Fibroblast of villous mesenchyme (primary cell): ENCODE results near the gene FTO. TPM values are rescaled to one million over a fixed set of nuclear protein-coding genes. Genes with fewer than 3 reads are reported as not detected.
"Not testable (repeated sequence)": the region's sequence is repeated elsewhere in the genome, so short reads cannot be mapped to it uniquely, and the experiment has no call there.

ENCODE experiments used
- DNase-seq: peaks from one replicate; pipeline ENCODE4 v3.0.0-alpha.2; 2010; ENCODE audit warnings: low read depth
- H3K4me3 ChIP-seq: 2 replicates; pipeline ENCODE4 v1.5.1; 2011; ENCODE audit warnings: low read depth, mild to moderate bottlenecking, low read length
- total RNA-seq: library from RNA; depleted of rRNA; stranded (reverse); fragments of >200 nt; gene quantifications from 2 replicates; pipeline ENCODE4 v1.2.3, GENCODE V29; 2012
- TF ChIP-seq, protein P1 (sequence below): IDR thresholded peaks from 2 replicates; pipeline ENCODE4 v1.5.1; 2012; ENCODE audit warnings: low read depth, mild to moderate bottlenecking, low read length; ENCODE audit not compliant: insufficient read depth

FTO gene
- total RNA-seq, 1 donor = 157 TPM

DNA sequence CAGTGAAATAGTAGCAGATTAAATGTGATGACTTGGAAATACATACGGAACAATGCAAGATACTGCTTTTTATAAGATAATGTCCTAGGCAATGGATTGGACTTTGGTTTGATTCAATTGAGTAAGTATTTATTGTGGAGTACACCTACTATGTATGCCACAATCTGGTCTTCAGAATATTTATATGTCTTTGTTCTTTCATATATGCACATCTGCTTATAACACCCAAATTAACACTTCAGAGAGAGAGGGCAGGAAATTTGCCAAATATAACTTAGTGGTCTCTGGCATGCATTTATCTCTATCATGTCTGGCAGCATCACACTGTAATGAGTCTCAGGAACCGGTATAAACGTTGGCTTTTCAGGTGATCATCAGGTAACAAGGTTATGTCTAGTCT, 17.2 kb upstream of the FTO start:
- DNase-seq = no peak
- no peak overlapping the region for H3K4me3 ChIP-seq
- TF ChIP-seq, protein P1, sequence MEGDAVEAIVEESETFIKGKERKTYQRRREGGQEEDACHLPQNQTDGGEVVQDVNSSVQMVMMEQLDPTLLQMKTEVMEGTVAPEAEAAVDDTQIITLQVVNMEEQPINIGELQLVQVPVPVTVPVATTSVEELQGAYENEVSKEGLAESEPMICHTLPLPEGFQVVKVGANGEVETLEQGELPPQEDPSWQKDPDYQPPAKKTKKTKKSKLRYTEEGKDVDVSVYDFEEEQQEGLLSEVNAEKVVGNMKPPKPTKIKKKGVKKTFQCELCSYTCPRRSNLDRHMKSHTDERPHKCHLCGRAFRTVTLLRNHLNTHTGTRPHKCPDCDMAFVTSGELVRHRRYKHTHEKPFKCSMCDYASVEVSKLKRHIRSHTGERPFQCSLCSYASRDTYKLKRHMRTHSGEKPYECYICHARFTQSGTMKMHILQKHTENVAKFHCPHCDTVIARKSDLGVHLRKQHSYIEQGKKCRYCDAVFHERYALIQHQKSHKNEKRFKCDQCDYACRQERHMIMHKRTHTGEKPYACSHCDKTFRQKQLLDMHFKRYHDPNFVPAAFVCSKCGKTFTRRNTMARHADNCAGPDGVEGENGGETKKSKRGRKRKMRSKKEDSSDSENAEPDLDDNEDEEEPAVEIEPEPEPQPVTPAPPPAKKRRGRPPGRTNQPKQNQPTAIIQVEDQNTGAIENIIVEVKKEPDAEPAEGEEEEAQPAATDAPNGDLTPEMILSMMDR = no peak

GRCh38 chr16:53689636-53690035, 14.3 kb upstream of the FTO start:
- no peak overlapping the region for H3K4me3 ChIP-seq
- TF ChIP-seq, protein P1 = no peak
- no peak for DNase-seq

GRCh38 chr16:53690771-53691170, 13.2 kb upstream of the FTO start:
- TF ChIP-seq, protein P1 = no peak
- no peak for DNase-seq
- no peak overlapping the region for H3K4me3 ChIP-seq

DNA sequence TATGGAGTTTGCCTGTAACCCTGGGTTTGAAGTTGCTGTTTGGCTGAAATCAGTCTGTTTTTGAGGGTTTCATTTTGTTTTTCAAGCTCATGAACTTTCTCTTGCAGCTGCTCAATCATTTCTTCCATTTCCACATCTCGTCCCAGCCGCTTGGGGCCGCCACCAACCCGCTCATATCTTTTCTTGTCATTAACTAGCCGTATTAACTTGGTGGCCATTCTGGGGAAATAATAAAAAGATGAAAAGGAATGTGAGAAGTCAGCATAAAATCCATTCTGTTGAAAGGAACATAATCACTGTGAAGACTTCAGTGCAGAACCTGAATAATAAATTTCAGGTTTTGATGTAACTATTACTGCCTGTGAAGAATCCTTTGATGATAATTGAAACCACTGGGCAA, 11.8 kb upstream of the FTO start:
- H3K4me3 ChIP-seq = no peak overlapping the region
- TF ChIP-seq, protein P1 = peak; percentile 39
- DNase-seq = no peak

DNA sequence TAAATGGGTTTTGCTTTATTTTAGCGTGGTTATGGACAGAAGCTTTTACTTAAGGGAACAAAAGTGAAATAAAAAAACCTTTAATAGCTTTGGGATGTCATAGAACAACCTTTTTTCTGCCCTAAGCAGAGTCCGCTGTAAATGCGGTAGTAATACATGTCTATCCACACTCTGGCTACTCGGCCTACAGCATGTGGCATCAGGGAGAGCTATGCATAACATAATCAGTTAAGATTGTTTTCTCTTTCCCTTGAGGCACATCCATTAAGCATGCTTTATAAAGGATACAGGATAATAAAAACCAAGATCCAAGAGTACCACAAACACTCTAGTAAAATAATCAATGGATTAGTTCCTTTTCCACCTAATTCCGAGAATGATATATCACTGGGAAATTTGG, 10.6 kb upstream of the FTO start:
- no peak overlapping the region for H3K4me3 ChIP-seq
- TF ChIP-seq, protein P1 = no peak
- no peak for DNase-seq

- no peak for DNase-seq
- TF ChIP-seq, protein P1 = no peak
- no peak overlapping the region for H3K4me3 ChIP-seq
Observed at GRCh38 chr16:53695070-53695469, 8.9 kb upstream of the FTO start.

- DNase-seq, H3K4me3 ChIP-seq: not testable (repeated sequence)
Observed at GRCh38 chr16:53698271-53698670, 5.7 kb upstream of the FTO start.

- TF ChIP-seq, protein P1 = no peak
- H3K4me3 ChIP-seq = peak overlapping the region; percentile 80
- no peak for DNase-seq
Observed at GRCh38 chr16:53704445-53704813, 473 bp downstream of the FTO start.
